HG03159 (cell line): Measurements from ENCODE around the gene P2RX7.
"Not testable (repeated sequence)": the region's sequence is repeated elsewhere in the genome, so short reads cannot be mapped to it uniquely, and the experiment has no call there.

ENCODE experiments used
- ATAC-seq: cut with Tn5 transposase; IDR thresholded peaks from one replicate; pipeline ENCODE4 v1.9.1; 2021; ENCODE audit warnings: mild to moderate bottlenecking, moderate library complexity; ENCODE audit not compliant: unreplicated experiment

P2RX7 gene

DNA sequence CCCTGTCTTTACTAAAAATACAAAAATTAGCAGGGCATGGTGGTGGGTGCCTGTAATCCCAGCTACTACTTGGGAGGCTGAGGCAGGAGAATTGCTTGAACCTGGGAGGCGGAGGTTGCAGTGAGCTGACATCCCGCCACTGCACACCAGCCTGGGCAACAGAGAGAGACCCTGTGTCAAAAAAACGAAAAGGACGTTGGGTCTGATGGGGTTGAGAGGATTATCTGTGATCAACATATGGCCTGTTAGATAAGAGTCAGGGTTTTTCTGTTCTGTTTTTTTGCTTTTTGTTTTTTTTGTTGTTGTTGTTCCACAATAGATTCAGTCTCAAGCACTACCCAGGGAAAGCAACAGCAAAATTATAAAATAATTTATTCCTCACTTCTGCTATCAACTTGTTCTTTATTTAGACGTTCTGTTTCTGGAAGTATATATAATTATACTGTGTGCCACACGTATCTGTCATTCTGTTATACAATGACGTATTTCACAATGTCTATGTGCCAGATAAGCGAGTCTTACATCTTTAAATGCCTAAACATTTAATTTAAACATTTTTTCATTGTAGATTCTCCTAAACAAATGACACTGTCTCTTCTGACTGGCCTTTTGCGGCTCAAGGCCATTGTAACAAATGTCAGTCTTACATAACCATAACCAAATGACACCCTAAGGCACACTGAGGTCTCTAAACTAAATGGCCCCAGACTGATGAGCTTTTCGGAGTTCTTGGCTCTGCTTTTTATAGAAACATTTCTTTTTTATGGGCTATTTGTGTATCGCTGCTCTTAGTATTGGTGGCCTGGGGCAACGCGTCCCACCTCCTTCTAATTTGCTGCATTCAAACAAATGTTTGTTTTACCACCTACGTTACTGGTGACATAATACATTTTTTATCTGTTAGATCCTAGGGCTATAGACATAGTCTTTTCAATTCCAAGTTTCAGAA is 70.0 kb downstream of the P2RX7 start:
- ATAC-seq, result no peak

DNA sequence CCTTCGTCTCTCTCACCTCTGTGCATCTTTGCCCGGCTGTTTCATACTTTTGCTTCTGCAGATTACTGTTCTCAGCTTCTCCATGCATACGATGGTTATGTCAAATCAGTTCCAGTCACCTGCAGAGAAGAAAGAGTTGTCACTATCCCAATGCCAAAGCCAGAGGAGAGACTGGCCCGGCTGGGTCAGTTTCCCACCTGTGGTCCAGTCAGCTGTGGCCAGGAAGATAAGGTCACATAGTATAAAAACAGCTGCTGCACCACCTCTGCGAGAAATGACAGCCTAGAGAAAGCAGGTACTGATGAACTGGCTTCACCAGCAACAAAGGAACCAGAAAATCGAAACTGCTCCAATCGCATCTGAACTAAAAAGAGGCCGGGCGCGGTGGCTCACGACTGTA is 70.8 kb downstream of the P2RX7 start:
- no peak for ATAC-seq

DNA sequence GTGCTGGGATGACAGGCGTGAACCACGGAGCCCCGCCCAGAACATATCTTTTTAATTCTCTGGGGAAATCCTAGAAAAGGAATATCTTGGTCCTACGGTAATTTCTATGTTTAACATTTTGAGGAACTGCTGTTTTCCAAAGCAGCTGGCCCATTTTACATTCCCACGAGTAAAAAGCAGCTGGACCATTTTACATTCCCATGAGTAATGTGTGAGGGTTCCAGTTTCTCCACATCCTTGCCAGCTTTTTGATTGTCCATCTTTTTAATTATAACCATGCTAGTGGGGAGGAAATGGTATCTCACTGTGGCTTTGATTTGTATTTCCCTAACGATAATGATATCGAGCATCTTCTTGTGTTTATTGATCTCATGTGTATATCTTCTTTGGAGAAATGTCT is 72.8 kb downstream of the P2RX7 start:
- no peak for ATAC-seq

DNA sequence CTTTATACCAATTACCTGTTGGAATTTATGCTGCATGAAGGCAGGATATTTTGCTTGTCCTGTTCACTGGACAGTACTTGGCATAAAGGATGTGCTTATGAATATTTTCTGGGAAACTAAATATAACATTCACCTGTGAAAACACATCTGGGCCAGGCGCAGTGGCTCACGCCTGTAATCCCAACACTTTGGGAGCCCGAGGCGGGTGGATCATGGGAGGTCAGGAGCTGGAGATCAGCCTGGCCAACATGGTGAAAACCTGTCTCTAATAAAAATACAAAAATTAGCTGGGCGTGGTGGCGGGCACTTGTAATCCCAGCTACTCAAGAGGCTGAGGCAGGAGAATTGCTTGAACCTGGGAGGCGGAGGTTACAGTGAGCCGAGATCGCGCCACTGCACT is 75.9 kb downstream of the P2RX7 start:
- not testable (repeated sequence) for ATAC-seq

DNA sequence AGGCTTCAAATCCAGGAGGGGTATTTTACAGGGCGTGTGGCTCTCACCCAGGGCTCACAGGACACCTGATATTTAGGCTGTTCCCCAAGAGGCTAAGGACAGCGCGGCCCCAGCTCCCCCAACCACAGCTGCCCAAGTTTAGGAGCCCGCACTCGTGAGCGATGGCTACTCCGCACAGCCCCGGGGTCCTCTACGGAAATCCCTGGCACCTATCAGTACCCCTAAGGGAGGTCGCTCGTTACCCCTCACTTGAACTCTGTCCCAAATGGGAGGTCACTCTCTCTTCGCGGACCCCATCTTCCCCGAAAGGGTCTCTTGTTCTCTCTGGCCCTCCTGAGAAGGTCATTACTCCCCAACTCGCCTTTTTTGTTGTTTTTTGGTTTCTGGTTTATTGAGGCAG is 76.5 kb downstream of the P2RX7 start:
- no peak for ATAC-seq

DNA sequence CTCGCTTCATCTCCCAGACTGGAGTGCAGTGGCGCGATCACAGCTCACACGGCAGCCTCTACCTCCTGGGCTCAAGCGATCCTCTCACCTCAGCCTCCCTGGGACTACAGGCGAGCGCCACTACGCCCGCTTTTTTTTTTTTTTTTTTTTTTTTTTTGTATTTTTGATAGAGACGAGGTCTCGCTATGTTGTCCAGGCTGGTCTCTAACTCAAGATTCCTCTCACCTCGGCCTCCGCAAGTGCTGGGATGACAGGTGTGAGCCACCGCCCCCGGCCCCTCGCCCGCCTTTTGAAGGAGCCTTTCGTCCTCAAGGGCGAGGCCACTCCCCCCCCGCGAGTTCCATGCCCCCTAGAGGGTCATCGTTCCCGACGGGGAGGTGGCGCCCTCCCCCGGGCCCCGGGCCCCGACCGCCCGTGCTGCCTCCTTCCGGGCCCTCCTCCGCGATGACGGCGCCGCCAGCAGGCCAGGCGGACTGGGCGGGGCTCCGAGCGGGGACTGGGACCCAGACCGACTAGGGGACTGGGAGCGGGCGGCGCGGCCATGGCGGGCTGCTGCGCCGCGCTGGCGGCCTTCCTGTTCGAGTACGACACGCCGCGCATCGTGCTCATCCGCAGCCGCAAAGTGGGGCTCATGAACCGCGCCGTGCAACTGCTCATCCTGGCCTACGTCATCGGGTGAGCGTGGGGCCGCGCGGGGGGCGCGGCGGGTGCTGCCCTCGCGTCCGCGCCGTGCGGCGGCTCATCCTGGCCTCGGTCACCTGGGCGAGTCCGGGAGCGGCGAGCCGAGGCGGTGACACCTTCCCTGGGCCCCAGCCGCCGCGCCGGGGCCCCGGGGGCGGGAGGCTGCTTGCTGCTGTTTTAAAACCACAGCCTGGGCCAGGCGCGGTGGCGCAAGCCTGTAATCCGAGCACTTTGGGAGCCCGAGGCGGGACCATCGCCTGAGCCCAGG is 77.2 kb downstream of the P2RX7 start, which contains the start of gene P2RX4:
Gene P2RX4, plus strand, starts transcription at position 506 of the 949 bp plus-strand sequence. Its CDS starts 36 bp downstream, at position 542.
- peak; percentile 83 for ATAC-seq

DNA sequence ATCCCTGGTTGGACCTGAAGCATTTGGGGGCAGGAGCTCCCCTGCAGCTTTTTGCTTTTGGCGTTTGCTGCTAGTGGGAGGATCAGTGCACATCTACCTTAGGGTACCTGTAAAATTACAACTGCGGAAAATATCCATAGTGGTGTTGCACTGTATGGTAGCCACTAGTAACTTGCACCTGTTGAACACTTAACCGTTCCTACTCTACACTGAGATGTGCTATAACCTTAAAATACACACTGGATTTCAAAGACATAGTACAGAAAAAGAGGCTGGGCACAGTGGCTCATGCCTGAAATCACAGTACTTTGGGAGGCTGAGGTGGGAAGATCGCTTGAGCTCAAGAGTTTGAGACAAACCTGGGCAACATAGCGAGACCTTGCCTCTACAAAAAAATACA is 80.2 kb downstream of the P2RX7 start:
- no peak for ATAC-seq

DNA sequence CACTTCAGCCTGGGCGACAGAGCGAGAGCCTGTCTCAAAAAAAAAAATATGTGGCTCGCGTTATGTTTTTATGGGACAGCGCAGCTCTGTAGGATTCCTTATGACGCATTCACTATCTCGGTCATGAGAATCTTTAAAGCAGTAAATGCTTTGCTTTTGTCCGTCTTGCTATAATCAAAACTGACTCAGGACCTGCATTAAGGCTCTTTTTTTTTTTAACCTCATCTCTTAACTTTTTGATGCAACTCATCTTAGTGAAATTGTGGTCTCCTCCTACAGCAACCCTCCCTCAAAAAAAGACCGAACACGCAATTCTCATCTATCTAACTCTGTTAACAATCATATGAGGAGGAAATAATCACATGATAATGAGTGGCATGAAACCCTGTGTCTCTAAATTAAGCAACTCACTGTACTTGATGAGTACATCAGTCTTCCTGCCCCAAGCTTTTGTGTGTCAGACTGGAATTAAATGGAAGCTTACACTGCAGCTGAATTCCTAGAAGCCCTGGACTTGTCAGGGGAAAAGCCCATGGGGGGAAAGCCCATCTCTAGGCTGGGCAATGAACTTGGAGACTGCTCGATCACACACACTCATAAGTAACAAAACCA is 81.6 kb downstream of the P2RX7 start:
- no peak for ATAC-seq

DNA sequence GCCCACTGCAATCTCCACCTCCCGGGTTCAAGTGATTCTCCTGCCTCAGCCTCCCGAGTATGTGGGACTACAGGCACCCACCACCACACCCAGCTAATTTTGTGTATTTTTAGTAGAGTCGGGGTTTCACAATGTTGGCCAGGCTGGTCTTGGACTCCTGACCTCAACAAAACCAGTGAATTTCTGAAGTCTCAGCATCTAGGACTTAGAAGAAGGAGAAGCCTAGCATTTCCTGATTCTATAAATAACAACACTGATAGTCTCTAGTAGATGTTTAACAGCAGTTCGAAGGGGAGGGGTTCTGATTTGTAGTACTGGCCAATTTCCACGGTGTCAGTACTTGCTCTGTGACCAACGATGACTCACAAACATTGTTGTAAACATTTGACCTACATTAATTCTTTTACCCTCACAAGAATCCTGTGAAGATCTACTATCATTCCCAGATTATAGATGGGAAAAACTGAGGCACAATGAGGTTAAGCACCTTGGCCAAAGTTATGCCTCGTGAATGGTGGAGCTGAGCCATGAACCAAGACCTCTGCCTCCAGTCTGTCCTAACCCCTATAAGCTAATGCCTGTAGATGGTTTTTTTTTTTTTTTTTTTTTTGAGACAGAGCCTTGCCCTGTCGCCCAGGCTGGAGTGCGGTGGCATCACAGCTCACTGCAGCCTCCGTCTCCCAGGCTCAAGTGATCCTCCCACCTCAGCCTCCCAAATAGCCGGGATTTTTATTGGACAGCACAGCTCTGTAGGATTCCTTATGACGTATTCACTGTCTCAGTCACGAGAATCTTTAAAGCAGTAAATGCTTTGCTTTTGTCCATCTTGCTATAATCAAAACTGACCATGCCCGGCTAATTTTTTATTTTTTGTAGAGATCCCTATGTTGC is 82.4 kb downstream of the P2RX7 start:
- ATAC-seq, result no peak

DNA sequence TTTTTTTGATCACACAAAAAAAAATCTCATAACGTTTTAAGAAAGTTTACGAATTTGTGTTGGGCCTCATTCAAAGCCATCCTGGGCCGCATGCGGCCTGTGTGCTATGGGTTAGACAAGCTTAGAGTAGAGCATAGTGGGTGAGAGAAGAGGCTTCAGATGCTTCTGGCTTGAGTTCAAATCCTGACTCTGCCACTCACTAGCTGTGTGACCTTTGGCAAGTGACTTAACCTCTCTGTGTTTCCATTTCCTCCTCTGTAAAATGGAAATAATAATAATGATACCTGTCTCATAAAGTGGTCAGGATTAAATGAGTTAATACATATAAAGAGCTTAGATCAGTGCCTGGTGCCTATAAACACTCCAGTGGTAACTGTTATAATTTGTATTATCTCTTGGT is 83.4 kb downstream of the P2RX7 start:
- no peak for ATAC-seq

DNA sequence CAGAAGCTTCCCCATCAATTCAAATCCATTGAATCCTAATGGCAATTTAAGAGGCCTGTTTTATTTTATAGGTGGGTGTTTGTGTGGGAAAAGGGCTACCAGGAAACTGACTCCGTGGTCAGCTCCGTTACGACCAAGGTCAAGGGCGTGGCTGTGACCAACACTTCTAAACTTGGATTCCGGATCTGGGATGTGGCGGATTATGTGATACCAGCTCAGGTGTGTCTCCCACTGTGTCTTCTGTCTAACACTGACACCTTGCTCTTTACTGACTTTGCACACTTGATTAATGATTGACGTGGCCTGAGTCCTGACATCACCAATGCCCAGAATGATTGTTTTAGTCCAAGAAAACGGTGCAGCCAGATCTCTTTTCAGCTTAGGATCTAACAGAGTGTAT is 84.4 kb downstream of the P2RX7 start:
- no peak for ATAC-seq

DNA sequence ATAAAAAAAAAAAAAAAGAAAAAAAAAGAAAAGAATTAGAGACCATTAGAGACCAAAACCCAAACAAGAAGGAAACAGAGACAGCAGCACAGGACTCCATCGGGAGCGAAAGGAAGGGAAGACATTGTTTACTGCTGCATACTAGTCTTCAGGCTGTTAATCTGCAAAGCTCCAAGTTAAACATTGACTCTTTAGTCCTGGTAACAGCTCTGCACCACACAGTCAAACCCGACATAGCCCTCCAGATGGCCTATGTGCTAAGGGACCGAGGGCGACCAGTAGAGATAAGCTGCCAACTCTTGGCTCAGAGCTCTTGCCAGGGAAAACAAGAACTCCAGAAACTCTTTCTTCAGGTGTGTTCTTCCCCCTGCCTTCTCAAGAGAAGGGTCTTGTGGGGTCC is 85.1 kb downstream of the P2RX7 start:
- no peak for ATAC-seq

DNA sequence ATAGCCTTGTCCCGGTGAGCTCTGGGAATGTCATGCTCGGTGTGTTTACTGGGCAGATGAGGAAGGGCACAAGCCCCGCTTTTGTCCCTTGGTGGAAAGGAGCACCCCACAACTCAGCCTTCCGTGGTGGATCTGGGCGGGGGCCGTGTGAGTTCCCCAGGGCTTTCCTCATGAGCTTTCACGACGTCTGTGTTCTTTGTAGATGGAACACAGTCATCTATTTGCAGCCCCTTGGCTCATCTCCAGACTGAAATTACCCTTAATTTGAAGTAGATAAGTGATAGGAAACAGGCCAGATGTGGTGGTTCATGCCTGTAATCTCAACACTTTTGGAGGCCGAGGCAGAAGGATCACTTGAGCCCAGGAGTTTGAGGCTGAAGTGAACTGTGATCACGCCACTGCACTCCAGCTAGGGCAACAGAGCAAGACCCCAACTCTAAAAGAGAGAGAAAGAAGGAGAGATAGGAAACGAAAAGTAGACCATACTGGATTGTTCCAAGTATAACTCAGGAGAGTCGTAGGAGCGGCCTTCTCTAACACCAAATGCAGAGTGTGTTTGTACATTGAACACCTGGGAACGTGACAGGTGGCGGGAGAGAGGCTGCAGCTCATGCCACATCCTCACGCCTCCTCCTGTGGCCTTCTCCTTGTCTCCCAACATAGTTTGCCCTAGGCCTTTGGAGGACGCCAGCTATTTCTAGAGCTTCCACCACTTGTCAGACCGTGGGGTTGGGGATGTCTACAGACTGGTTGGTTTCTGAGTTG is 86.1 kb downstream of the P2RX7 start:
- no peak for ATAC-seq

DNA sequence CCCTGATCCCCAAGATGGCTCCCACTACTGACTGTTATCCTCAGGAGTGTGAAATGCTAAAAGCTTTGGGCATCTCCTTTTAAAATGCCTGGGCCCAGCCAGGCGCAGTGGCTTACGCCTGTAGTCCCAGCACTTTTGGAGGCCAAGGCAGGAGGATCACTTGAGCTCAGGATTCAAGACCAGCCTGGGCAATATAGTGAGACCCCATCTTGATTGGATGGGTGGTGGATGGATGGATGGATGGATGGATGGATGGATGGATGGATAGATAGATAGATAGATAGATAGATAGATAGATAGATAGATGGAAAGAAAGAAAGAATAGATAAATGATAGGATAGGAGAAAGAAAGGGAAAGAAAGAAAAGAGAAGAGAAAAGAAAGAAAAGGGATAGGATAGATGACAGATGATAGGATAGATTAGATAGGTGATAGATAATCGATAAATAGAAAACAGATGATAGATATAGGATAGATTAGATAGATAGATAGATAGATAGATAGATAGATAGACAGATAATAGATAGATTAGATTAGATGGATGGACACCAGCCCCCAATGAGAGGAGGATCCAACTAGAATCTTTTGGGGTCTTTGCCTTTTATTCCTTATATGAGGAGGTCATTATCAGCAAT is 86.8 kb downstream of the P2RX7 start:
- ATAC-seq, result no peak

DNA sequence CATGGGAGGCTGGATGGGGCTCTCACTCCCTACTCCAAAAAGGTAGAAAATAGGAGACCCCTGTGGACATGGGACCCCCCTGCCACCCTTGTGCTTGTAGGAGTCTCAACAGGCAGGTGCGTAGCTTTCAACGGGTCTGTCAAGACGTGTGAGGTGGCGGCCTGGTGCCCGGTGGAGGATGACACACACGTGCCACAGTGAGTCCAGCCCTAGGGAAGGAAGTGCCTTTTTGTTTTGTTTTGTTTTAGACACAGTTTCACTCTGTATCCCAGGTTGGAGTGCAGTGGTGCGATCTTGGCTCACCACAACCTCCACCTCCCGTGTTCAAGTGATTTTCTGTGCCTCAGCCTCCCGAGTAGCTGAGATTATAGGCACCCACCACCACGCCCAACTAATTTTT is 90.2 kb downstream of the P2RX7 start:
- ATAC-seq, result no peak

DNA sequence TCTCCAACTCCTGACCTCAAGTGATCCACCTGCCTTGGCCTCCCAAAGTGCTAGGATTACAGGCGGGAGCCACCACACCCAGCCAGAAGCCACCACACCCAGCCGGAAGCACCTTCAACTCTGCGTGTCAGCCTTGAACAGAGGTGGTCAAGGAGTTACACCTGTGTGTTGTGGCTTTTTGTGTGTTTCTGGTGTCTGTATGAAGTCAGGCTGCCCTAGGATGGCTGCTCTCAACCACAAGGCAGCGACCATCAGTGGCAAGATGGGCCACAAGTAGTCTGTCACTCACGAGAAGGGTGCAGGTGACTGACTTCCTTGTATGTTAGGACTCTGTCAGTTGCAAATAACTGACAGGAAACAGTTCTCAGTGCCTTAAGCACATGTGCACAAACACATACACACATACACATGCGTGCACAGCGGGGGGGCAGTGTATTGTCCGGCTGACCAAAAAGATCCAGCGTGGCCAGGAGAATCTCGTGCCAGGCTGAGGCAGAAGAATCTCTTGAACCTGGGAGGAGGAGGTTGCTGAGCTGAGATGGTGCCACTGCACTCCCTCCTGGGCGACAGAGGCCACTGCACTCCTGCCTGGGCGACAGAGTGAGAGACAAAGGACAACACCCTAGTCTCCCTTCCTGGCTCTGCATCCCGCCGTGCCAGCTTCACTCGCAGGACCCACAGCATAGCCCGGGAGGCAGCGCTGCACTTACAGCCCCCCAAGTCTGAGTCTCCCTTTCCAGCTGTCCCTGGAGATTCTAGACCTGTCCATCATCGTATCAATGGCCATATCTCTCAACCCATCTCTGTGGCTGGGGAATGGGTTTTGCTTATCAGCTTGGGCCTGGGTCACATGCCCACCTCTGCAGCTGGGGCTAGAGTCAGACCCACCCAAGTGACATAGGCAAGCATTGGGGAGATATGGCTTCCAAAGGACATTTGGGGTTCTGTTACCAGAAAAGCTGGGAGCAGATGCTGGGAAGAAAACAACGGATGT is 90.9 kb downstream of the P2RX7 start:
- ATAC-seq, result no peak

DNA sequence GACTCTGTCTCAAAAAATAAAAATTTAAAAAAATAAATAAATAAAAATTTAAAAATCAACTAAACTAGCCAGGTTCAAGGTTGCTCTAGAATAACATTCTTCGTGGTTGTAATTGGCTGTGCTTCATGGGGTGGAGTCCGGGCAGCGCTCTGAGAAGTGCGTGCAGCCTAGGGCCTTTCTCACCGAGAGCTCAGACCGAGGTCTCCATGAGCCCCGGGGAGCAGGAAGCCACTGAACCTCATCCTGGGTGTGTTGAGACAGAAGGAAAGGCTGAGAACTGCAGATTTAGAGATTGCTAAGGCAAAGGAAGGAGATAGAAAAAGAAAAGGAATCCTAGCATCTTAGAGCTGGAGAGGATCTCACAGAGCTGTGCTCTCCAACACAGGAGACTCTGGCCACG is 91.9 kb downstream of the P2RX7 start:
- no peak for ATAC-seq

DNA sequence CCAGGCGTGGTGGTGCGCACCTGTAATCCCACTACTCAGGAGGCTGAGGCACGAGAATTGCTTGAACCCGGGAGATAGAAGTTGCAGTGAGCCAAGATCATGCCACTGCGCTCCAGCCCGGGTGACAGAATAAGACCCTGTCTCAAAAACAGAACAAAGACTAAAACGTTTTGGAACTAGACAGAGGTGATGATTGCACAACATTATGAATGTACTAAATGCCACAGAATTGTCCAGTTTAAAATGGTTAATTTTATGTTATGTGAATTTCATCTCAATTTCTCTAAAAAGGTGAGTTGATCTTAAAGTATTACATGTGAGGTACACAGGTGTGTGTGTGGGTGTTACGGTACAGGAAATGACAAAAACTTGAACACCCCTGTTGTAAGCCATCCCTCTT is 93.7 kb downstream of the P2RX7 start:
- no peak for ATAC-seq
